Left kidney (tissue), 2 donors: Measurements from ENCODE around the gene AP1G1. TPM values are rescaled to one million over a fixed set of nuclear protein-coding genes. Genes with fewer than 3 reads are reported as not detected.
"Not testable (repeated sequence)": the region's sequence is repeated elsewhere in the genome, so short reads cannot be mapped to it uniquely, and the experiment has no call there.

Experiments used
- DNase-seq: peaks from one replicate; pipeline ENCODE4 v3.0.0-alpha.2; 2013
- polyA plus RNA-seq: library from polyadenylated mRNA; unstranded; fragments of 120-200 nt; gene quantifications from one replicate; pipeline ENCODE4 v1.2.1, GENCODE V29; 2013; ENCODE audit not compliant: insufficient read length

AP1G1 gene
- polyA plus RNA-seq, 1 donor = 107 TPM

DNA sequence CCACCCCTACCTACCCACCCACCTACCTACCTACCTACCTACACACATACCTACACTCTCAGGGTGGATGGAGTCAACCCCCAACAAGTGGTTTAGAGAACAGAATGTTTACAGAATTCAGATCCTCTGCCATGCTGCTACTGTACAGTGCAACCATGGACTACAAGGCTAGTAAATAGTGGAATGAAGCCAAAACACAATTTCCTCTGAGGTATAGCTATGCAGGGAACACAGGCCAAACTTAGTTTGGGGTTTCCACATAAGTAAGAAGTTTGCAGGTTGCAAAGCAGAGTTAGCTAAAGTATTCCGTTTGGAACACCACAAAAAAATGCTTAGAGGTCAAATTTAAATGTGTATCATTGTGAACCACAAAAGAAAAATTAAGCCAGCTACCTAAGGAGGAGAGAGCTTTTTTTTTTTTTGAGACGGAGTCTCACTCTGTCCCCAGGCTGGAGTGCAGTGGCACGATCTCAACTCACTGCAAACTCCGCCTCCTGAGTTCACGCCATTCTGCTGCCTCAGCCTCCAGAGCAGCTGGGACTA is 2.7 kb upstream of the AP1G1 start:
- no peak for DNase-seq

- DNase-seq = not testable (repeated sequence)
Observed at GRCh38 chr16:71810155-71810530, 1.5 kb upstream of the AP1G1 start.

- DNase-seq = peak; percentile 17
Observed at GRCh38 chr16:71807905-71808592, 585 bp downstream of the AP1G1 start.

GRCh38 chr16:71803305-71803690 is 5.3 kb downstream of the AP1G1 start:
- DNase-seq = no peak

GRCh38 chr16:71796501-71797097 is 12.0 kb downstream of the AP1G1 start:
- no peak for DNase-seq

GRCh38 chr16:71794943-71795342 is 13.7 kb downstream of the AP1G1 start:
- DNase-seq = no peak

DNA sequence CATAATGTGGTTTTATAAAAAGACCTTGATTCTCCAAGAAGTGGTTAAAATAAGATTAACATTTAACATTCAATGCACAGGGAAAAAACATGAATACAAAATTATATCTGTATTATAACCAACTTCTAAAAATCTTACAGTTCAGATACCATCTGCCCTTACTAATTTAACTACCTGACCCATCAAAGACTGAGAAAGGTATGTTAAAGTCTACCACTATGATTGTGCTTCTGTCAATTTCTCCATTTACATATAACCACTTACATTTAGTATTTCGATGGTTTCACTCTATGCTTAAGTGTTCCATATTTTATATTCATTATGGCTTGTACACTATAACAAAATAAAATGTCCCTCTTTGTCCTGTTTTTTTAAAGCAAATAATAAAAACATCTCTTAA is 14.6 kb downstream of the AP1G1 start:
- no peak for DNase-seq

- DNase-seq = no peak
Observed at GRCh38 chr16:71792176-71792575, 16.5 kb downstream of the AP1G1 start.

DNA sequence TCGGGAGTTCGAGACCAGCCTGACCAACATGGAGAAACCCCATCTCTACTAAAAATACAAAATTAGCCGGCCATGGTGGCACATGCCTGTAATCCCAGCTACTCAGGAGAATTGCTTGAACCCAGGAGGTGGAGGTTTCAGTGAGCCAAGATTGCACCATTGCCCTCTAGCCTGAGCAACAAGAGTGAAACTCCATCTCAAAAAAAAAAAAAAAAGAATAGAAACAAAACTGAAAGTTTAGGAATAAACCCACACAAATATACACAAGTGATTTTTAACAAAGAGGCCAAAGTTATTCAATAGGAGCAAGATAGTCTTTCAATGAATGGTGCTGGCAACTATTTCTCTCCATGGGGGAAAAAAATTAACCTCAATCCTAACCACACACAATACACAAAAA is 18.3 kb downstream of the AP1G1 start:
- not testable (repeated sequence) for DNase-seq

DNA sequence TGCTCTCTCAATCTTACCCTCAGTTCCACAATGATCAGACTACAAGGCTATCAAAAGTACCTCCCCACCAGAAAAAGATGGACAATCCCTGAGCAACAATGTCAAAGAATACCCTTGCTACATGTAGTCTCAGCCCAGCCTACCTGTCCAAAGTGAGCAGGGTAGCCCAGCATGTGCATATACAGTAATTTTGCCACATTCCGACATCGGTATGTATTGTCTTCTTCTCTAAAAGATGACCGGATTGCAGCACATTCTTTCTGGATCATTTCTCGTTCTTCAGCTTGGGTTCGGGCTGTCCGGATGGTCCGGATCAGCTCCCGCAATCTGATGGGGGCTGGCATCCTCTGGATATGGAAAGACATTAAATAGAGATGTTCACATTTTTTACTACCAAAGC is 19.5 kb downstream of the AP1G1 start:
- DNase-seq = no peak

DNA sequence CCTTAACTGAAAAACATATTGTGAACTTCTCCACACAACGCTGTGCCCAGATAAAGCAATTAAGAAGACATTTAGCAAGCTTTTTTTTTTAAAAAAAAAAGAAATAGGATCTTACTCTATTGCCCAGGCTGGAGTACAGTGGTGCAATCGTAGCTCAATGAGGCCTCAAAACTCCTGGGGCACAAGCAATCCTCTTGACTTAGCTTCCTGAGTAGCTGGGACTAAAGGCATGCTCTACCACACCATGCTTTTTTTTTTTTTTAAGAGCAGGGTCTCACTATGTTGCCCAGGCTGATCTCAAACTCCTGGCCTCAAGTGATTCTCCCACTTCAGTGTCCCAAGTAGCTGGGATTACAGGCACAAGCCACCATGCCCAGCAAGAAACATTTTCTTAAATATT is 20.1 kb downstream of the AP1G1 start:
- no peak for DNase-seq

DNA sequence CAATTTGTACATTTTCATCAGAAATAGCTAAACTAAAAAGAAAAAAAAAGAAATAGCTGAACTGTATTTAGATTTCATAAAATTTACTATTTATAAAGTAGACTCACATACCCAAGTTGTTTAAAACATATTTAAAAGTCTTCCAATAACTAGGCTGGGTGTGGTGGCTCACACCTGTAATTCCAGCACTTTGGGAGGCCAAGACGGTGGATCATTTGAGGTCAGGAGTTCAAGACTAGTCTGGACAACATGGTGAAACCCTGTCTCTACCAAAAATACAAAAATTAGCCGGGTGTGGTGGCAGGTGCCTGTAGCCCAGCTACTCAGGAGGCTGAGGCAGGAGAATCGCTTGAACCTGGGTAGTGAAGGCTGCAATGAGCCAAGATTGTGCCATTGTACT is 23.5 kb downstream of the AP1G1 start:
- DNase-seq = not testable (repeated sequence)

DNA sequence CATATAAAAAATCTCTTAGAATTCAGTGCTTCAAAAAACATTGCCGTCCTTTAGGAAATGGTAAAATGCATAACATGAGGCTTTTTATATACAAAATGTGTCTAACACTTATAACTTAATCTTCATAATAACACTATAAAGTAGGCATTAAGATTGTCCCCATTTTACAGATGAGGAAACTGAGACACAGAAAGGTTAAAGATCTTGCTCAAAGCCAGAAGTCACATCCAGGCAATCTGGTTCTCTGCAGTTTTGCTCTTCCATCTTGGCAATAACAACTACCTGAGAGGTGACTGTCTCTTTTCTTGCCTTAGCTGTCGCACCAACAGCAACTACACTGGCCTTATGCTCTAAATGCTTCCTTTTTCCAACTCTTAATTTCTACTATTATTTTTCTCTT is 24.5 kb downstream of the AP1G1 start:
- DNase-seq = no peak

DNA sequence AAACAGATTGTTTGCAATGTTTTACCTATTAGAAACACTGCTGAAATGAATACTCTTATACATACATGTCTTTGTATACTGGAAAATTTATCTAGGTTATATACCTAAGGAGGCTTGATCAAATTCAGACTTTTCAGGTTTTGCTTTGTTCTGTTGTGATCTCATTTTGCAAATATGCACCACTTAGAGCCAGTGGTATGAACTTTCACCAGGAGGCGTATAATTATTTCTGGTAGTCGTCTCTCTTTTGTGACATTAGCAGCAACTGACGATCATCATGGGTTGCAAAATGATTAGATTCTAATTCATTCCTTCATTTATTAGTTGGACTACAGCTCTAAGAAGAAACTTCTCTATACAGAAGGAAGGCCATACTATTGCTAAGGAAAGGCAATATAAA is 26.9 kb downstream of the AP1G1 start:
- no peak for DNase-seq

GRCh38 chr16:71780521-71781089 is 28.0 kb downstream of the AP1G1 start:
- no peak for DNase-seq

GRCh38 chr16:71778780-71779179 is 29.9 kb downstream of the AP1G1 start:
- no peak for DNase-seq

GRCh38 chr16:71777329-71777728 is 31.3 kb downstream of the AP1G1 start:
- no peak for DNase-seq

DNA sequence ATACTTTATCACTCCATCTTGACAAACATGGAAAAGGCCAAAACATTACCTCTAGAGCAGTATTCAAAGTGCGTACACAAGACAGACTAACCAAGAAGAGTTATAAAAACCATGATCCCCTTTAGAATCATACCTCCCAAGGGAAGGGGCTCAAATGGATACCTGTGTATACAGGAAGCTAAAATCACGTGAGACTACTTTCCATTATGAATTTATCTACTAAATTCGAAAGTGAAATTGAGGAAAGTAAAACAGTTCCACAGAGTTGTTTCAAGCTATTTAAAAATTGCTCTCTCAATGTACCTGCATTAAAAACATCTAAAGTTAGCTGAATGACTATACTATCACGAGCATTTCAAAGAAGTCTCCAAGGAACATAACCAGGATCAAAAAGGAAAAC is 32.7 kb downstream of the AP1G1 start:
- no peak for DNase-seq

GRCh38 chr16:71771571-71771970 is 37.1 kb downstream of the AP1G1 start:
- DNase-seq = no peak

DNA sequence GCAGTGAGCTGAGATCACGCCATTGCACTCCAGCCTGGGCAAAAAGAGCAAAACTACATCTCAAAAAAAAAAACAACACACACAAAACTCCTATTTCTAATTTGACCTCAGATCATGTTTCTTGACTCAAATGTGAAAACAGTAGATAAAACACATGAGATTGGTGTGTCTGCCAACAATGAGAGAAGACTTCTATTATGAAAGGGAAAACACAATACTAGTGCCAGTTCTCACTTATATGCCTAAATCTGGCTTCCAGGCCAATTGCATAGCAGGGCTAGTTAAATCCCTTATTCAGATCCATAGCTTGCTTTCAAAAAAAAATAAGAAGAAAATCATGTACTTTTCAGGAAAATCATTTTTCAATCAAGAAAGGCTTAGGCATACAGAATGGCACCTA is 39.4 kb downstream of the AP1G1 start:
- DNase-seq = no peak

GRCh38 chr16:71767060-71767900 is 41.4 kb downstream of the AP1G1 start:
- DNase-seq = no peak

GRCh38 chr16:71762186-71762585 is 46.4 kb downstream of the AP1G1 start:
- DNase-seq = no peak

DNA sequence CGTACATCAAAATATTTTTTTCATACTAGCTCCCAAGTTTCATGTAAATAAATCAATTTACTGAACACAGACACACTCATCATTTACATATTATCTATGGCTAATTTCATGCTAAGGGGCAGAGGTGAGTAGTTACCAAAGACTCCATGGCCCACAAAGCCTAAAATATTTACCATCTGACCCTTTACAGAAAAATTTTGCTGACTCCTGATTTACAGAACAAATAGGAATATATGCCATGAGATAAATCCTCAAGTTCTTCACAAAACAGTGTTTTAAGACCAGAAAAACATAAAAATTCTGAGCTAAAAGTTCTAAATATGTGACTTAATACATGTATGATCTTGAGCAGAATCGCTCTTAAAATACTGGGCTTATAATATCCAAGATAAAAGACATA is 47.5 kb downstream of the AP1G1 start:
- DNase-seq = no peak
